GM19324 (cell line): ENCODE measurements around the gene ZGPAT.

Experiments used
- ATAC-seq: cut with Tn5 transposase; IDR thresholded peaks from one replicate; pipeline ENCODE4 v1.9.1; 2021; ENCODE audit warnings: mild to moderate bottlenecking, moderate library complexity; ENCODE audit not compliant: unreplicated experiment, low FRiP score

ZGPAT gene

DNA sequence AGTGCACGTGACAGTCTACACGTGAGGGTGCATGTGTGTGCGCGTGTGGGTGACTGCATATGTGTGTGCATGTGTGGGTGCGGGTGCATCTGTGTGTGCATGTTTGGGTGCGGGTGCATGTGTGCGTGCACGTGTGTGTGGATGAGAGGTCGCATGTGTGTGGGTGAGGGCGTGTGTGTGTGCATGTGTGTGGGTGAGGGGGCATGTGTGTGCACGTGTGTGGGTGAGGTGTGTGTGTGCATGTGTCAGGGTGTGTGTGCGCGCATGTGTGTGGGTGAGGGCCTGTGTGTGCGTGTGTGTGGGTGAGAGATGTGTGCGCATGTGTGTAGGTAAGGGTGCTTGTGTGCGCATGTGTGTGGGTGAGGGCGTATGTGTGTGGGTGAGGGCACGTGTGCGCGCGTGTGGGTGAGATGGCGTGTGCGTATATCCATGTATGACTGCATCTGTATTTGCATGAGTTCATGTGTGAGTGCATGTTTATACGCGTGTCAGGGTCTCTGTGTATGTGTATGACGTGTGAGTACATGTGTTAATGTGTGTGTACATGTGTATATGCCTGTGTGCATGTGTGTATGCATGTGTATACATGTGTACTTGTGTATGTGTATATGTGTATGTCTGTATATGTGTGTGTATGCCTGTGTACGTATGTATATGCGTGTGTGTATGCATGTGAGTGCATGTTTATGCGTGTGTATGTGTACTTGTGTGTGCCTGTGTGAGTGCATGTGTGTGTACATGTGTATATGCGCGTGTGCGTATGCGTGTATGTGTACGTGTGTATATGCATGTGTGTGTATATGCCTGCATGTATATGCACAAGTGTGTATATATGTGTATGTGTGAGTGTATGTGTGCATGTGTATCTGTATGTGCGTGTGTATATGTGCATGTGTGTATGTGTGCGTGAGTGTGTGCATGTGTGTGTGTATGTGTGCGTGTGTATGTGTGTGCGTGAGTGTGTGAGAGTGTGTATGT, 24.6 kb downstream of the ZGPAT start:
- no peak for ATAC-seq

DNA sequence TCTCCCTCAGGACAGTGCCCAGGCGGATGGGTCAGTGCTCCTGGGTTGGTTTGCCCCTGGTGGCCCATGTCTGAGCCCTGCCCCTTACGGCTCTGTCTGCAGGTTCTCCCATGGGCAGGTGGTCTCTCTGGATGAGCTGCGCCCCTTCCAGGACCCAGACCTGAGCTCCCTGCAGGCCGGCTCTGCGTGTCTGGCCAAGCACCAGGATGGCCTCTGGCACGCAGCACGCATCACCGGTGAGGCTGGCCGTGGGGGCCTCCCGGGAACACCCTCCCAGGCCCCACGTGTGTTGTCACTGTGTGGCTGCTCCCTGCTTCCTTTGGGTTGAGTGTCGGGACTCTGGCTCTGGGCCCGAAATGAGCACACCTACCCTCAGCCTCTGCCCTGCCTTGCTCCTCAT, 25.3 kb downstream of the ZGPAT start:
- ATAC-seq, result no peak

DNA sequence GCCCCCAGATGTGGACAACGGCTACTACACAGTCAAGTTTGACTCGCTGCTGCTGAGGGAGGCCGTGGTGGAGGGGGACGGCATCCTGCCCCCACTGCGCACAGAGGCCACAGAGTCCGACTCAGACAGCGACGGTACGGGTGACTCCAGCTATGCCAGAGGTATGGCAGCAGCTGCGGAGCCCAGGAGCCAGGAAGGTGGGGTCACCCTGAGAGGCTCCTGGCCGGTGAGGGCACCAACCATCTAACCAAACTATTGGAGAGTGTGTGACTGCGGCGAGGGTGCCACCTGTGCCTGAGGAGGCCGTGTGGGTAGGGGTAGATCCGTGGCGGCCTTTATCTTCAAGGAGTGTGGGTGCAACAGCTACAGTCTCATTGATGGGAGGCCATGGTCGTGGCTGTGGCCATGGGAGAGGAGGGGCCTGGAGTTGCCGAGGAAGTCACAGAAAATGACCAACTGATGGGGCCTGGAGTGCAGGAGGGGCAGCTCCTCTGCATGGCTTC, 25.8 kb downstream of the ZGPAT start:
- no peak for ATAC-seq

GRCh38 chr20:63734111-63734945, 26.5 kb downstream of the ZGPAT start:
- ATAC-seq, result no peak

DNA sequence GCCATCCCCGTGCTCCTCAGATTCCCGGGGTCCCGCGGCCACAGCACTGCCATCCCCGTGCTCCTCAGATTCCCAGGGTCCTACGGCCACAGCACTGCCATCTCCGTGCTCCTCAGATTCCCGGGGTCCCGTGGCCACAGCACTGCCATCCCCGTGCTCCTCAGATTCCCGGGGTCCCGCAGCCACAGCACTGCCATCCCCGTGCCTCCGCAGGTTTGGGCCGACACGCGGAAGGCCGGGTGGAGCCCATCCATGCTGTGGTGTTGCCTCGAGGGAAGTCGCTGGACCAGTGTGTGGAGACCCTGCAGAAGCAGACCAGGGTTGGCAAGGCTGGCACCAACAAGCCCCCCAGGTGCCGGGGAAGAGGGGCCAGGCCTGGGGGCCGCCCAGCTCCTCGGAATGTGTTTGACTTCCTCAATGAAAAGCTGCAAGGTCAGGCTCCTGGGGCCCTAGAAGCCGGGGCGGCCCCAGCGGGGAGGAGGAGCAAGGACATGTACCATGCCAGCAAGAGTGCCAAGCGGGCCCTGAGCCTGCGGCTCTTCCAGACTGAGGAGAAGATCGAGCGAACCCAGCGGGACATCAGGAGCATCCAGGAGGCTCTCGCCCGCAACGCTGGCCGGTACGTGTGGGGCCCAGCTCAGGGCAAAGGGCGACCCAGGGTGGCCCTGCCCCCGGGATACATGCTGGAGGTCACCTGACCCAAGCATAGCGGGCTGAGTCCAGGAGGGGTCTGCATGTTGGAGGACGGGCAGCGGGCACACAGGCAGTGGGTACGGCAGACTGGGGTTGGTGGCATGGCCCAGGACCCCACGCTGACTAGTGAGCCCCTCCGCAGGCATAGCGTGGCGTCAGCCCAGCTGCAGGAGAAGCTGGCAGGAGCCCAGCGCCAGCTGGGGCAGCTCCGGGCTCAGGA, 27.4 kb downstream of the ZGPAT start:
- ATAC-seq, result no peak

DNA sequence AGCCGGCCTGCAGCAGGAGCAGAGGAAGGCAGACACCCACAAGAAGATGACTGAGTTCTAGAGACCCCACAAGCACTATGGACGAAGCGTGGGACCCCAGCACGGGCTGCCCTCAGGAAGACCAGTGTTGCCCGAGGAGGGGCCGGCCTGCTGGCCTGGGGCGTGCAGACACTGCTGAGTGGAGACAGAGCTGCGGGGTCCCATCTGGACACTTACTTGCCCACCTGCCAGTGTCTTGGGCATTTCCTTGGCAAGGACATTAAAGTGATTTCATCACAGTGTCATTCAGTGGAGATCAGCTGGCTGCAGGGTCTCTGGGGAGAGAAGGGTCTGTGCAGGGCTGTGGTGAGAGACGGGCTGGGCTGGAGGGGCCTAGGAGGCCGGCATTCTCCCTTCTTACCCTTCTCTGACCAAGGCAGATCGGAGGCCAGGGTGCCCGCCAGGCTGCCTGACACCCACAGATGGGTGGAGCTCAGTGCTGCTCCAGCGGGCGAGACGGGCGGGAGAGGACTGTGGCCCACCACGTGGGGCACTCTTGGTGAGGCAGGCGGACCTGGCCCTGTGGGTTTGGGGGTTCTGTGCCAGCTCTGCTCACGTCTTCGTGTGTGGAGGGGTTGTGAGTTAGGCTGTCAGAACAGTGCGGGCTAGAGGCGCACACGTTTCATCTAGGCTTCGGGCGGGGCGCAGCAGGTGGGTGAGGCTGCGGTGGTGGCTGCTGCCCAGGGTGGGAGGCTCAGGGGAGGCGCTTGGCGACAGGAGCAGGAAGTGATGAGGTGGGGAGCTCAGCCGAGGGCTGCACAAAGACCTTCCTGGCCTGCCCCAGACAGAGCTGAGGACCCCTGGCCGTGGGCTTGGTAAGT, 28.2 kb downstream of the ZGPAT start, which contains the start of gene LIME1:
Gene LIME1, plus strand, starts transcription at position 806 of the 860 bp plus-strand sequence. CDS start 886 bp downstream, outside the sequence.
- peak; percentile 17 for ATAC-seq

DNA sequence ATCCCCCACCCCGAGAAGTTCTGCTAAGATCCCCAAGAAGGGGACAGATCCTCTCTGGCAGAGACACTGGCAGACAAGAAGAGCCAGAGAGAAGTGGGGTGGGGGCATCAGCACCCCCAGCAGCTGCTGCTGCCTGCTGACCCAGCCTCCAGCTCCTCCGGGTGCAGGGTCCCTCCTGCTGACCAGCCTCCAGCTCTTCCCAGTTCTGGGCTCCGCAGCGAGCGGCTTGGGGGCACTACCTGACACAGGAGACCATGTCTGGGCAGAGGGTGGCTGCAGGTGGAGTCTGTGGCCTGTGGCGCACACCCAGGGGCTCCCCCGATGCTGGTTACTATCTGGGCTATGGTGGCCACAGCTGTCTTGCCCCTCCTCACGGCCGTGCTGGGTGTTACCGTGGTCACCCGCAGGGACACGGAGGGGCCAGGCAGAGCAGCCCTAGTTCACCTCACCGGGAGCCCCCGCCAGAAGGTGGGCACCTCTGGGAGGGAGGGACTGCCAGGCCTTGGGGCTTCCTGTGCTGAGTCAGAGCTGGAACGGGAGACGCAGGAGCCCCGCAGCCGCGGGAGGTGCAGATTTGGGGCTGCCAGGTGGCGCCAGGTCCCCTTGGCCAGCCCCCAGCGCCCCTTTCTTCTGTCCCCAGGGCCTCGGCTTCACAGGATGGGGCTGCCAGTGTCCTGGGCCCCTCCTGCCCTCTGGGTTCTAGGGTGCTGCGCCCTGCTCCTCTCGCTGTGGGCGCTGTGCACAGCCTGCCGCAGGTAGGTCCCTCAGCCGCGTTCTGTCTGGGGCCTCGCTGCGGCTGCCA, 29.3 kb downstream of the ZGPAT start:
- ATAC-seq, result no peak

DNA sequence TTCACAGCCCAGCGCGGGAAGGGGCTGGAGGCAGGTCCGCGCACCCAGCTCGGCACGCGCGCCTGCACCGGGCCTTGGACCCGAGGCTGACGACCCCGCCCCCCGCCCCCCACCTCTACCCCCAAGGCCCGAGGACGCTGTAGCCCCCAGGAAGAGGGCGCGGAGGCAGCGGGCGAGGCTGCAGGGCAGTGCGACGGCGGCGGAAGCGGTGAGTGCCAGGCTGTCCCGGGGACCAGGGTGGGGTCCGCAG, 29.8 kb downstream of the ZGPAT start:
- ATAC-seq, result no peak

- no peak for ATAC-seq
Observed at GRCh38 chr20:63737945-63738686, 30.3 kb downstream of the ZGPAT start.

GRCh38 chr20:63738687-63739129, 30.9 kb downstream of the ZGPAT start:
- no peak for ATAC-seq

GRCh38 chr20:63739130-63740069, 31.6 kb downstream of the ZGPAT start, which contains the start of gene SLC2A4RG:
Gene SLC2A4RG (plus strand): TSS chr20:63739776. CDS start chr20:63739913, 137 bp downstream.
- ATAC-seq, result peak; percentile 48

- peak; percentile 8 for ATAC-seq
Observed at GRCh38 chr20:63740070-63740626, 32.3 kb downstream of the ZGPAT start.

GRCh38 chr20:63740627-63741353, 33.0 kb downstream of the ZGPAT start:
- no peak for ATAC-seq

GRCh38 chr20:63741354-63741675, 33.5 kb downstream of the ZGPAT start:
- ATAC-seq, result no peak

DNA sequence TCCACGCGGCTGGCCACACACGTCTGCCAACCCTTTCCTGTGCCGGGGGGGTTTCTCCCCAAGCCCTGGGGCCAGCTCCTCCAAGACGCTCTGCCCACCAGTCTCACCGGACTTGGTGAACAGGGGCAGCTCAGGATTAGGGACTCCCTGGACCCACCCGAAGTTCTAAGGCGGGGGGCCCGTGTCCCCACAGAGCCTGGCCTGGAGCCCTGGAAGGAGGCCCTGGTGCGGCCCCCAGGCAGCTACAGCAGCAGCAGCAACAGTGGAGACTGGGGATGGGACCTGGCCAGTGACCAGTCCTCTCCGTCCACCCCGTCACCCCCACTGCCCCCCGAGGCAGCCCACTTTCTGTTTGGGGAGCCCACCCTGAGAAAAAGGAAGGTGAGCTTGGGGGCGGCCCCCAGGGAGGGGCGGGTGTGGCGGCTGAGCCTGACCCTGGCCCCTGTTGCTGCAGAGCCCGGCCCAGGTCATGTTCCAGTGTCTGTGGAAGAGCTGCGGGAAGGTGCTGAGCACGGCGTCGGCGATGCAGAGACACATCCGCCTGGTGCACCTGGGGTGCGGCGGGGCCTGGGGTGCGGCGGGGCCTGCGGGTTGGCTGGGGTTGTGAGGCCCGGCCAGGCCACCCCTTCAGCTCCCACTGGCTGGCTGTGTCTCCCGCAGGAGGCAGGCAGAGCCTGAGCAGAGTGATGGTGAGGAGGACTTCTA, 34.0 kb downstream of the ZGPAT start:
- ATAC-seq, result no peak
